GM12874 (cell line): Measurements from ENCODE around the gene TIAL1.

Experiments
- TF ChIP-seq, protein P1 (sequence below): IDR thresholded peaks from 2 replicates; pipeline ENCODE4 v1.5.1; 2011; ENCODE audit warnings: low read depth, mild to moderate bottlenecking, control low read depth, low read length, moderate library complexity; ENCODE audit not compliant: insufficient read depth

The TIAL1 gene

DNA sequence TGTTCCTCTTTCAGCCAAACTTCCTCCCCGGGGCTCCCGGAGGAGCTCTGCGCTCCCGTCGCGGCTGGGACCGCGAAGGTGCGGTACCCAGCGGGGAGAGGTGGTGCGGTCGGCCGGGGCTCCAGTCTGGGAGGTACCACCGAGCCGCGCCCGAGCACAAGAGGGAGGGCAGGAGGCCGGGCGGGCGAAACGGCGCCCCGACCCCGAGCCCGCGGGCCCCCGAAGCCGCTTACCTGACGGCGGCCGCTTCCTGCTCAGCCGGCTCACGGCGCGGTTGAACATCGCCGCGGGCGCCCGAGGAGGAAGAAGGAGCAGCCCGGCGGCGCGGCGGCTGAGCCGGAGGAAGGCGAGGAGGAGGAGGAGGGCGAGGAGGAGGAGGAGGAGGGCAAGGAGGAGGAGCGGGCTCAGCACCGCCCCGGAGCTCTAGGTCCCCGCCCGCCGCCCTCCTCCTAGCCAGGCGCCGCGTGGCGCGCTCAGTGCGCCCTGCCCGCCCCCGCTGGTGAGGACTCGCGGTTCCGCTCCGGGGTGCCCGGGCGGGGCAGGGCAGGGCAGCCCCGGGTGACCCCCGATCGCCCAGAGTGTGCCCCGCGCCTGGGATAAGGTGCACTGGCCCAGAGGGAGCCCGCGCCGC lies 54.3 kb downstream of the TIAL1 start, which contains the start of gene RGS10:
Gene RGS10 (minus strand): TSS at position 363 of the 631 bp plus-strand sequence. CDS start 81 bp downstream, at position 282.
- TF ChIP-seq, protein P1, sequence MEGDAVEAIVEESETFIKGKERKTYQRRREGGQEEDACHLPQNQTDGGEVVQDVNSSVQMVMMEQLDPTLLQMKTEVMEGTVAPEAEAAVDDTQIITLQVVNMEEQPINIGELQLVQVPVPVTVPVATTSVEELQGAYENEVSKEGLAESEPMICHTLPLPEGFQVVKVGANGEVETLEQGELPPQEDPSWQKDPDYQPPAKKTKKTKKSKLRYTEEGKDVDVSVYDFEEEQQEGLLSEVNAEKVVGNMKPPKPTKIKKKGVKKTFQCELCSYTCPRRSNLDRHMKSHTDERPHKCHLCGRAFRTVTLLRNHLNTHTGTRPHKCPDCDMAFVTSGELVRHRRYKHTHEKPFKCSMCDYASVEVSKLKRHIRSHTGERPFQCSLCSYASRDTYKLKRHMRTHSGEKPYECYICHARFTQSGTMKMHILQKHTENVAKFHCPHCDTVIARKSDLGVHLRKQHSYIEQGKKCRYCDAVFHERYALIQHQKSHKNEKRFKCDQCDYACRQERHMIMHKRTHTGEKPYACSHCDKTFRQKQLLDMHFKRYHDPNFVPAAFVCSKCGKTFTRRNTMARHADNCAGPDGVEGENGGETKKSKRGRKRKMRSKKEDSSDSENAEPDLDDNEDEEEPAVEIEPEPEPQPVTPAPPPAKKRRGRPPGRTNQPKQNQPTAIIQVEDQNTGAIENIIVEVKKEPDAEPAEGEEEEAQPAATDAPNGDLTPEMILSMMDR = no peak

DNA sequence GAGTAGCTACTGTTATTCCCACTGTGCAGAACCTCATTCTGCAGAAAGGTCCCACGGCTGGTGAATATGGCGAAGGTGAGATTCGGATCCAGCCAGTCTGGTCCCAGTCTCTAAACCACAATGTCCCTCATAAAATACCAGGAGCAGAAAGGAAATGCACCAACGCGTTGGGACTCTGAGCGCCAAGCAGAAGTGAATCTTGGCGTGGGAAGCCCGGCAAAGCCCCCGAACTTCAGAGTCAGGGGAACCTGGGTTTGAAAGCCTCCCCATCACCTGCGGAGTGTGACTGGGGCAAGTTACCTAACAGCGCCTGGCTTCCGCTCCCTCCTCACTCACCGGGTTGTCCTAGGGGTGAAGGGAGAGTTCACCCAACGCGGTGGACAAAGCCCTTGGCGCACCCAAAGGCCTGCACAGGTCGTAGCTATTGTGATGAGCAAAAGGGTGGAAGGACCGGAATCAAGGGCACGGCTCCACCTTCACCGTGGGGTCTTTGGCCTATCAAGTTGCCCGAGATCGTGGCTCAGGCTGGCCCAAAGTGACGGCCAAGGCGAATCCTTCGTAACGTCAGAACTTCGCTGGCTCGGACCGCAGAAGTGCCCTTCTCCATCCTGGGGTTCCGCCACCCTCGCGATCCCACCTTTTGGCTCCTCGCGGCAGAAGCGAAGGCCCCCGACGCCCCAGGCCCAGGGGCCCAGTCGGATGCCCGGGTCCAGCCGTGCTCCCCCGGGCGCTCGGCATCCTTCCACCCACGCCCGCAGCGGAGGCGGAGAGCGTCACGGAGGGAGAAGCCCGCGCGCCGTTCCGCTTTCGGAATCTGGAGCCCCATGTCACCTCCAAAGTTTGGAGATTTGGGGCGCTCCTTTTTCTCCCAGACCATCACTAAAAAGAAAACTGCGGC lies 55.1 kb downstream of the TIAL1 start:
- TF ChIP-seq, protein P1 = no peak

- TF ChIP-seq, protein P1 = no peak
These were observed 55.7 kb downstream of the TIAL1 start for GRCh38 chr10:119541046-119541445.

DNA sequence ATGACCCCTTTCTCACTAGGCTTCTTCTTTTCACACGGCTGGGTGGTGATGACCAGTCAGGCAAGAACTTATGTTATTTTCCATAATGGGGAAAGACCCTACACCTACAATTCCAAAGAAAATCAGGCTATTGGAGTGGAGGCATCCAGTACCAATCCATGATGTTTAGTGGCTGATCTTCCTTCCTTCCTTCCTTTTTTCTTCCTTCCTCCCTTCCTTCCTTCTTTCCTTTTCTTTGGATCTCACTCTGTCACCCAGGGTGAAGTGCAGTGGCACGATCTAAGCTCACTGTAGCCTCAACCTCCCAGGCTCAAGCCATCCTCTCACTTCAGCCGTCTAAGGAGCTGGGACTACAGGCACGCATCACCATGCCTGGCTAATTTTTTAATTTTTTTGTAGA lies 56.7 kb downstream of the TIAL1 start:
- TF ChIP-seq, protein P1 = no peak

GRCh38 chr10:119539359-119539825 lies 57.4 kb downstream of the TIAL1 start:
- TF ChIP-seq, protein P1 = no peak

DNA sequence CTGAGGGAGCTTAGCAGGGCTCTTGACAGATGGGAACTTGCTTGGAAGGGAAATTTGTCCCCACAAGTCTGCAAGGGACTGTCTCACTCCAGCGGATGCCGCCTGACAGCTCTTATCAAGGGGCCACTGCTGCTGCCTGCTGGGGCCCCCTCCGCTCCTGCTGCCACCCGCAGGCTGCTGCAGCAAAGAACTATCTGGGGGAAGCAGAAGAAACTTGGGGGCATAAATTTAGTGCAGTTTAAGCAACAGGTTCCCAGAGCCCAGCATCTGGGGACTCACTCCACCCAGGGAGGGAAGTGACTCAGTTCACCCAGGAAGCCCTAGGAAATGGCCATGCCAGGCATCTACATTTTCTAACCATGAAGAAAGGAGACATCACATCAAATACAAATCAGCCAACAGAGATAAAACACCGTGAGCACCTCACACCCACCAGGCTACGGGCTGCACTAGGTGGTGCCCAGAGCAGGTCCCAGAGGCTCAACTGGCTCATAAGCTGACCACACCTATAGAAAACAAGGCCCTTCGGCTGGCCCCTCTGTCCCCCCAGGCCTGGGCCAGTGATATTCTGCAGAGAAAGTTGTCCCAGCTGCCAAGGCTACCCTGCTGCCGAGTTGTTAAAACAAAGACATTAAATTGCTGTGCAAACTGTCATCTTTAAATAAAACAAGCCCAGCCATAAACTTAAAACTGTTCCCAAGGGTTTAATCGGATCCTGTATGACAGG lies 58.0 kb downstream of the TIAL1 start:
- TF ChIP-seq, protein P1 = no peak
